ENCODE data around the gene MLF2.

Gene MLF2

DNA sequence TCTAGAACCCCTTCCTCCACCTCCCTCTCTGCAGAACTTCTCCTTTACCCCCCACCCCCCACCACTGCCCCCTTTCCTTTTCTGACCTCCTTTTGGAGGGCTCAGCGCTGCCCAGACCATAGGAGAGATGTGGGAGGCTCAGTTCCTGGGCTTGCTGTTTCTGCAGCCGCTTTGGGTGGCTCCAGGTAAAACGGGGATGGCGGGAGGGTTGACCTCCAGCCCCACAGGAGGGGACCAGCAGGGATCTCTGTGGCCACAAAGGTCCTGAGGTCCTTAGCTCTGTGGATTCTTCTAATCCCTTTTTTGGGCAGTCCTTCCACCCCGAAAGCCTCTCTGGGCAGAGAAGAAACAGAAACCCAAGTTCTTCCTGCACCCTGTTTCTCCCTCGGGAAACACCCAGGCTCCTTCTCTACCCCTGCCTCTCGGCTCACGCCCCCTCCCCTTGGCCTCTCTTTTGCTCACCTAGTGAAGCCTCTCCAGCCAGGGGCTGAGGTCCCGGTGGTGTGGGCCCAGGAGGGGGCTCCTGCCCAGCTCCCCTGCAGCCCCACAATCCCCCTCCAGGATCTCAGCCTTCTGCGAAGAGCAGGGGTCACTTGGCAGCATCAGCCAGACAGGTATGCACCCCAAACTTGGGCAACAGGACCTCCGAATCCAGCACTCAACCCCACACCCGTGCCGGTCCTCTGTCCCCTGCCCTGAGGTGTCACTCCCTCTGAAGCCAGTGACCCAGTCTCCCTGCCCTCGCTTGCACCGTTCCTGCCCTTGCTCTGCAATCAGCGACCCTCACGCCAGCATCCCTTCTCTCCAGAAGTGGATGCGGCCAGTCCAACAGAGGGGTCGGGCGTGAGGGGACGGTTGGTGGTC lies 20.0 kb upstream of the MLF2 start:
- TF ChIP-seq SNAI2 (CRISPR knock-in tag; IDR thresholded peaks at IDR 0.05) = no peak
- TF ChIP-seq, protein P1, sequence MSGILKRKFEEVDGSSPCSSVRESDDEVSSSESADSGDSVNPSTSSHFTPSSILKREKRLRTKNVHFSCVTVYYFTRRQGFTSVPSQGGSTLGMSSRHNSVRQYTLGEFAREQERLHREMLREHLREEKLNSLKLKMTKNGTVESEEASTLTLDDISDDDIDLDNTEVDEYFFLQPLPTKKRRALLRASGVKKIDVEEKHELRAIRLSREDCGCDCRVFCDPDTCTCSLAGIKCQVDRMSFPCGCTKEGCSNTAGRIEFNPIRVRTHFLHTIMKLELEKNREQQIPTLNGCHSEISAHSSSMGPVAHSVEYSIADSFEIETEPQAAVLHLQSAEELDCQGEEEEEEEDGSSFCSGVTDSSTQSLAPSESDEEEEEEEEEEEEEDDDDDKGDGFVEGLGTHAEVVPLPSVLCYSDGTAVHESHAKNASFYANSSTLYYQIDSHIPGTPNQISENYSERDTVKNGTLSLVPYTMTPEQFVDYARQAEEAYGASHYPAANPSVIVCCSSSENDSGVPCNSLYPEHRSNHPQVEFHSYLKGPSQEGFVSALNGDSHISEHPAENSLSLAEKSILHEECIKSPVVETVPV (CRISPR knock-in tag; IDR thresholded peaks at IDR 0.05) = no peak
- TF ChIP-seq, protein P2, sequence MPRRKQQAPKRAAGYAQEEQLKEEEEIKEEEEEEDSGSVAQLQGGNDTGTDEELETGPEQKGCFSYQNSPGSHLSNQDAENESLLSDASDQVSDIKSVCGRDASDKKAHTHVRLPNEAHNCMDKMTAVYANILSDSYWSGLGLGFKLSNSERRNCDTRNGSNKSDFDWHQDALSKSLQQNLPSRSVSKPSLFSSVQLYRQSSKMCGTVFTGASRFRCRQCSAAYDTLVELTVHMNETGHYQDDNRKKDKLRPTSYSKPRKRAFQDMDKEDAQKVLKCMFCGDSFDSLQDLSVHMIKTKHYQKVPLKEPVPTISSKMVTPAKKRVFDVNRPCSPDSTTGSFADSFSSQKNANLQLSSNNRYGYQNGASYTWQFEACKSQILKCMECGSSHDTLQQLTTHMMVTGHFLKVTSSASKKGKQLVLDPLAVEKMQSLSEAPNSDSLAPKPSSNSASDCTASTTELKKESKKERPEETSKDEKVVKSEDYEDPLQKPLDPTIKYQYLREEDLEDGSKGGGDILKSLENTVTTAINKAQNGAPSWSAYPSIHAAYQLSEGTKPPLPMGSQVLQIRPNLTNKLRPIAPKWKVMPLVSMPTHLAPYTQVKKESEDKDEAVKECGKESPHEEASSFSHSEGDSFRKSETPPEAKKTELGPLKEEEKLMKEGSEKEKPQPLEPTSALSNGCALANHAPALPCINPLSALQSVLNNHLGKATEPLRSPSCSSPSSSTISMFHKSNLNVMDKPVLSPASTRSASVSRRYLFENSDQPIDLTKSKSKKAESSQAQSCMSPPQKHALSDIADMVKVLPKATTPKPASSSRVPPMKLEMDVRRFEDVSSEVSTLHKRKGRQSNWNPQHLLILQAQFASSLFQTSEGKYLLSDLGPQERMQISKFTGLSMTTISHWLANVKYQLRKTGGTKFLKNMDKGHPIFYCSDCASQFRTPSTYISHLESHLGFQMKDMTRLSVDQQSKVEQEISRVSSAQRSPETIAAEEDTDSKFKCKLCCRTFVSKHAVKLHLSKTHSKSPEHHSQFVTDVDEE (CRISPR knock-in tag; IDR thresholded peaks at IDR 0.05) = no peak
- no peak for TF ChIP-seq ESRRG (CRISPR knock-in tag; IDR thresholded peaks at IDR 0.05)
- TF ChIP-seq ZNF70 (CRISPR knock-in tag; IDR thresholded peaks at IDR 0.05) = no peak
- no peak for TF ChIP-seq ISL1 (CRISPR knock-in tag; IDR thresholded peaks at IDR 0.05)
- TF ChIP-seq ZC3H10 (CRISPR knock-in tag; IDR thresholded peaks at IDR 0.05) = no peak
- no peak for TF ChIP-seq OSR1 (CRISPR knock-in tag; IDR thresholded peaks at IDR 0.05)
- no peak for TF ChIP-seq ZNF8 (CRISPR knock-in tag; IDR thresholded peaks at IDR 0.05)
- TF ChIP-seq ZFP3 (CRISPR knock-in tag; IDR thresholded peaks at IDR 0.05) = no peak
- TF ChIP-seq, protein P3, sequence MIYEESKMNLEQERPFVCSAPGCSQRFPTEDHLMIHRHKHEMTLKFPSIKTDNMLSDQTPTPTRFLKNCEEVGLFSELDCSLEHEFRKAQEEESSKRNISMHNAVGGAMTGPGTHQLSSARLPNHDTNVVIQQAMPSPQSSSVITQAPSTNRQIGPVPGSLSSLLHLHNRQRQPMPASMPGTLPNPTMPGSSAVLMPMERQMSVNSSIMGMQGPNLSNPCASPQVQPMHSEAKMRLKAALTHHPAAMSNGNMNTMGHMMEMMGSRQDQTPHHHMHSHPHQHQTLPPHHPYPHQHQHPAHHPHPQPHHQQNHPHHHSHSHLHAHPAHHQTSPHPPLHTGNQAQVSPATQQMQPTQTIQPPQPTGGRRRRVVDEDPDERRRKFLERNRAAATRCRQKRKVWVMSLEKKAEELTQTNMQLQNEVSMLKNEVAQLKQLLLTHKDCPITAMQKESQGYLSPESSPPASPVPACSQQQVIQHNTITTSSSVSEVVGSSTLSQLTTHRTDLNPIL (CRISPR knock-in tag; IDR thresholded peaks at IDR 0.05; ENCODE audit: low read depth) = no peak
- TF ChIP-seq CSDC2 (CRISPR knock-in tag; IDR thresholded peaks at IDR 0.05) = no peak
- TF ChIP-seq ARNTL (CRISPR knock-in tag; IDR thresholded peaks at IDR 0.05; ENCODE audit: borderline replicate concordance, low read depth) = no peak
- no peak for TF ChIP-seq TOX (CRISPR knock-in tag; IDR thresholded peaks at IDR 0.05; ENCODE audit: borderline replicate concordance)
- TF ChIP-seq GLIS3 (CRISPR knock-in tag; IDR thresholded peaks at IDR 0.05) = no peak
- no peak for ATAC-seq

DNA sequence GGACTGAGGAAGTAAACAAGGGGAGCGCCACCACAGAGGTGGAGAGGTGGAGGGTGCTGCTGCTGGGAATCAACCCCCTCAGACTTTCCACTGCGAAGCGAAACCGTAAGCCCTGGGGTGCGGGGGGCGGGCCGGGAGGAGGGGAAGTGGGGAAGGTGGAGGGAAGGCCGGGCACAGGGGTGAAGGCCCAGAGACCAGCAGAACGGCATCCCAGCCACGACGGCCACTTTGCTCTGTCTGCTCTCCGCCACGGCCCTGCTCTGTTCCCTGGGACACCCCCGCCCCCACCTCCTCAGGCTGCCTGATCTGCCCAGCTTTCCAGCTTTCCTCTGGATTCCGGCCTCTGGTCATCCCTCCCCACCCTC lies 19.4 kb upstream of the MLF2 start, which contains the start of gene LAG3:
TSS of gene LAG3 (plus strand) at position 190 of the 365 bp plus-strand sequence. CDS start 333 bp downstream, outside the sequence.
- TF ChIP-seq ZNF70 (CRISPR knock-in tag; IDR thresholded peaks at IDR 0.05) = no peak
- ATAC-seq = no peak

DNA sequence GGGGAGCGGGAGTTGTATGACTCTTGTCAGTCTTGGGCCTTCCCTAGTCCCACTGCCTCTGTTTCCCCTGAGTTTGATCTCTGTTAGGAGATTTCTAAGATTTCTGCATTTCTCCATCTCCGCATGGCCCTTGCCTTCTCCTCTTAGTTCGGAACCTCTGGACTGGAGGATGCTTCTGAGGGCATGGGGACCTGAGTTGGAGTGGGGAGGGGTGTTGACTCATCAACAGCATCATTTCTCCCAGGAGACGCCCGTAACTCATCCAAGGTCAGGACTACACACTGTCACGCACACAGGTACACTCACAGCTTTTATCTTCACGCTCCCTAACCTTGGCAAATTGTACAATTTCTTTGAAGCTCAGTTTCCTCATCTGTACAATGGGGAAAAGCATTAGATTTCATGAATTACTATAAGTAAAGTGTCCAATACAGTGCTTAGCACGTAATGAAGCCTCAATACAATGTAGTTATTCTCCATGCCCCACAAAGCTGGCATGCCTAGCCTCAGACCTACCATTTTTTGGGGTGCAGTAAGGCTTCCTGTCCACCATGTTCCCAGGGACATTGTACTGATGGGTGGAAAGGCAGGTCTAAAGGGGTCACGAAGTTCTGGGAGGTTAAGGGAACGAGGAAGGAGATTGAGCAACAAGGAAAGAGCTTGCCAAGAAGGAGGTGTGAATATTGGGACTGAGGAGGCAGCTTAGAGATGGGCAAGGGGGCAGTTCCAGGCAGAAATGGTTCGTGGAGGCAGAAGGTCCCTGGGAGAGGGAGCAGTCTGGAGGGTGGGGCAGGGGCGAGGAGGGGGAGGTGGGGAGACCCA lies 18.8 kb upstream of the MLF2 start:
- no peak for ATAC-seq
- TF ChIP-seq PPARA (CRISPR knock-in tag; IDR thresholded peaks at IDR 0.05; ENCODE audit: borderline replicate concordance) = no peak
- no peak for TF ChIP-seq ZFP3 (CRISPR knock-in tag; IDR thresholded peaks at IDR 0.05)

DNA sequence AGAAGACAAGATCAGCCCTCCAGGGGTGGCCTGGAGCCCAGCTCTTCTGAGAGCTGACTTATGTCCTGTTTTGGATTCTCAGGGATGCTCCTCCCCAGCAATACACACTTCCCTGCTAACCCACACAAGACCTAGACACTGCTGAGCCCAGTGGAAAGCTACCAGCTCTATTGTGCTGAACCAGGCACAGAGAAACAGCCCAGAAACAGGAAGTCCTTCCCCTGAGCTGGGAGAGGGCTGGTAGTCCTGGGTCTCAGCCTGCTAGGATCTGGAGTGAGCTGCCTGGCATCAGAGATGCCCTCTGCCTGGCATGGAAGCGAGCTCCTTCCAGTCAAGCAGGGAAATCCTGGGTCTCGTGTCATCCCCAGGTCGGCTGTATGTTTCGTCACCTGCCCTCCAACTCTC lies 18.2 kb upstream of the MLF2 start:
- no peak for ATAC-seq
- no peak for TF ChIP-seq PPARA (CRISPR knock-in tag; IDR thresholded peaks at IDR 0.05; ENCODE audit: borderline replicate concordance)
- TF ChIP-seq, protein P4, sequence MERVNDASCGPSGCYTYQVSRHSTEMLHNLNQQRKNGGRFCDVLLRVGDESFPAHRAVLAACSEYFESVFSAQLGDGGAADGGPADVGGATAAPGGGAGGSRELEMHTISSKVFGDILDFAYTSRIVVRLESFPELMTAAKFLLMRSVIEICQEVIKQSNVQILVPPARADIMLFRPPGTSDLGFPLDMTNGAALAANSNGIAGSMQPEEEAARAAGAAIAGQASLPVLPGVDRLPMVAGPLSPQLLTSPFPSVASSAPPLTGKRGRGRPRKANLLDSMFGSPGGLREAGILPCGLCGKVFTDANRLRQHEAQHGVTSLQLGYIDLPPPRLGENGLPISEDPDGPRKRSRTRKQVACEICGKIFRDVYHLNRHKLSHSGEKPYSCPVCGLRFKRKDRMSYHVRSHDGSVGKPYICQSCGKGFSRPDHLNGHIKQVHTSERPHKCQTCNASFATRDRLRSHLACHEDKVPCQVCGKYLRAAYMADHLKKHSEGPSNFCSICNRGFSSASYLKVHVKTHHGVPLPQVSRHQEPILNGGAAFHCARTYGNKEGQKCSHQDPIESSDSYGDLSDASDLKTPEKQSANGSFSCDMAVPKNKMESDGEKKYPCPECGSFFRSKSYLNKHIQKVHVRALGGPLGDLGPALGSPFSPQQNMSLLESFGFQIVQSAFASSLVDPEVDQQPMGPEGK (CRISPR knock-in tag; IDR thresholded peaks at IDR 0.05; ENCODE audit: borderline replicate concordance) = no peak

DNA sequence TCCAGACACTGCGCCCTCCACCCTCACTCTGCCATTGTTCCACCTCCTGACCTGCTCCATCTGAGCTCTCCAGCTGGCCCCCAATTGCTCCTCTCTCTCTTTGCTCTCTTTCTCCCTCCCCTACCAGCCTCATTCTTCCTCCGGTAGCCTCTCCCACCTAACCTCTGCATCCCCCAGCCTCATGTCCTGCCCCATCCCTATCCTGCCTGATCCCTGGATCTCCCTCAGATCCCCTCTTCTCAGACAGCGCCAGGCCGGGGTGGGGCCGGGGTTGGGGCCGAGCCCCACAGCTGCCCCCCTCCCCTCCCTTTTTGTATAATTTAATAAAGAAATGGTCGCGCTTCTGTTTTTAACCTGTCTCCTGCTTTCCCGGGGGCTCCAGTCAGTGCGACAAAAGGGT lies 17.7 kb upstream of the MLF2 start:
- ATAC-seq = no peak
- TF ChIP-seq BACH2 (CRISPR knock-in tag; IDR thresholded peaks at IDR 0.05; ENCODE audit: borderline replicate concordance) = no peak
- no peak for TF ChIP-seq OSR1 (CRISPR knock-in tag; IDR thresholded peaks at IDR 0.05)
- no peak for TF ChIP-seq CSDC2 (CRISPR knock-in tag; IDR thresholded peaks at IDR 0.05)
- TF ChIP-seq, protein P4 (CRISPR knock-in tag; IDR thresholded peaks at IDR 0.05; ENCODE audit: borderline replicate concordance) = no peak
- TF ChIP-seq ZFP3 (CRISPR knock-in tag; IDR thresholded peaks at IDR 0.05) = no peak
- TF ChIP-seq, protein P1 (CRISPR knock-in tag; IDR thresholded peaks at IDR 0.05) = no peak
- no peak for TF ChIP-seq TCF4 (CRISPR knock-in tag; IDR thresholded peaks at IDR 0.05; ENCODE audit: borderline replicate concordance)
- TF ChIP-seq TOX (CRISPR knock-in tag; IDR thresholded peaks at IDR 0.05; ENCODE audit: borderline replicate concordance) = no peak
- TF ChIP-seq ARNTL (CRISPR knock-in tag; IDR thresholded peaks at IDR 0.05; ENCODE audit: borderline replicate concordance, low read depth) = no peak
- TF ChIP-seq ZC3H10 (CRISPR knock-in tag; IDR thresholded peaks at IDR 0.05) = no peak
- TF ChIP-seq PPARA (CRISPR knock-in tag; IDR thresholded peaks at IDR 0.05; ENCODE audit: borderline replicate concordance) = no peak
